ENCODE data around the gene GRIA2. TPM values are rescaled to one million over a fixed set of nuclear protein-coding genes. Genes with fewer than 3 reads are reported as not detected.

The GRIA2 gene
- polyA plus RNA-seq, 3 donors, result not detected

DNA sequence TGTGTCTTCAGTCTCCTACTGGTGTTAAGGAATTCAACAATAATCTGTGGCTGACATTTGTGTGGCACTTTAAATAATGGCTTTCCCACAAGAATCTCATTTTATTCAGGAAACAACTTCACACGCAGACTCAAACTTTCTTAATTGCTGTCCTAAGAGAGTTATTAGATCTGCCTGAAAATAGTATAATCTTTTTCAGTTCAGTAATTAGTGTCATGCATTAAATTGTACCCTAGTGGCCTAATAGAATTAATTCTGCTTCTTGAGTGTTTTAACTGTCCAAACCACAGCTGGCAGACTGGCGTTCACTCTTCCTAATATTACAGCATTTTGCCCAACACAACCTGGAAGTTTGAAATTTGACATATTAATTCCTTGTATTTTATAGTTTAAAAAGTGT is 107.1 kb downstream of the GRIA2 start:
- intact Hi-C loops (cut with micrococcal nuclease), result no loop called here
- no peaks in the 10 kb centered on the region for H3K27me3 ChIP-seq (ENCODE audit: control insufficient read depth in 2 of 2, insufficient read depth in 2 of 2, low read length in 2 of 2)
- no peaks in the 10 kb centered on the region for H3K4me1 Mint-ChIP-seq

DNA sequence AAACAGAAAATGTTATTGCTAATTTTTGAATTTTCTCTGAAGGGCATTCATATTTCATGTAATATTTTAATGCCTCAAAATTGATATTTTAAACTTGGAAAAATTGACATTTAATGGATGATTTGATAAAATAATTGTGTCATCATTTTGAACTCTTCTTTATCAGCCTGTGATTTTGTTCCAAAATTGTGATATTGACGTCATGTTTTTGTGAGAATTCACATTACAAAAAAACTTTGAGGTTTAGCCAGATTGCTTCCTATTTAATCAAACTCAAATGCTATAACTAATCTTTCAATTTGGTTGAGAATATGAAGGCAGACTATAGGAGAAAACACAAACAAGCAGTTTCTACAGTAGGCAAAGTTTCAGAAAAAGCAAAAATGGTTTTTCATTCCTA is 137.4 kb downstream of the GRIA2 start:
- Mint-ChIP-seq H3K4me3 (no peak overlapping the region), H3K4me1 (no peaks in the 10 kb centered on the region), H3K36me3 (no peaks in the 10 kb centered on the region), H3K27me3 (ENCODE audit: low read depth in 3 of 3) (no peaks in the 10 kb centered on the region), H3K9me3 (peaks cover 2 to 8% (median 3%) of the 10 kb centered on the region in 7 donors), H3K27ac (no peak overlapping the region)
- no peaks in the 10 kb centered on the region for H4K20me1 ChIP-seq (ENCODE audit: insufficient read depth, low read length)
- intact Hi-C loops (cut with micrococcal nuclease), result no loop called here
- no peak overlapping the region for H3K4me2 ChIP-seq (replicated peaks; ENCODE audit: extremely low read depth, low read length, poor library complexity, severe bottlenecking)
- H3K27me3 ChIP-seq (ENCODE audit: control insufficient read depth in 2 of 2, insufficient read depth in 2 of 2, low read length in 2 of 2), result no peaks in the 10 kb centered on the region
- H3K9me3 ChIP-seq (replicated peaks in 1 of 2; ENCODE audit: control insufficient read depth in 1 of 2, insufficient read depth in 1 of 2, low read length in 2 of 2), result peaks cover 0 to 5% of the 10 kb centered on the region in 2 donors
- no peak overlapping the region for H3K27ac ChIP-seq (ENCODE audit: low read depth in 1 of 2, low read length in 2 of 2)
- TF ChIP-seq, protein P1, sequence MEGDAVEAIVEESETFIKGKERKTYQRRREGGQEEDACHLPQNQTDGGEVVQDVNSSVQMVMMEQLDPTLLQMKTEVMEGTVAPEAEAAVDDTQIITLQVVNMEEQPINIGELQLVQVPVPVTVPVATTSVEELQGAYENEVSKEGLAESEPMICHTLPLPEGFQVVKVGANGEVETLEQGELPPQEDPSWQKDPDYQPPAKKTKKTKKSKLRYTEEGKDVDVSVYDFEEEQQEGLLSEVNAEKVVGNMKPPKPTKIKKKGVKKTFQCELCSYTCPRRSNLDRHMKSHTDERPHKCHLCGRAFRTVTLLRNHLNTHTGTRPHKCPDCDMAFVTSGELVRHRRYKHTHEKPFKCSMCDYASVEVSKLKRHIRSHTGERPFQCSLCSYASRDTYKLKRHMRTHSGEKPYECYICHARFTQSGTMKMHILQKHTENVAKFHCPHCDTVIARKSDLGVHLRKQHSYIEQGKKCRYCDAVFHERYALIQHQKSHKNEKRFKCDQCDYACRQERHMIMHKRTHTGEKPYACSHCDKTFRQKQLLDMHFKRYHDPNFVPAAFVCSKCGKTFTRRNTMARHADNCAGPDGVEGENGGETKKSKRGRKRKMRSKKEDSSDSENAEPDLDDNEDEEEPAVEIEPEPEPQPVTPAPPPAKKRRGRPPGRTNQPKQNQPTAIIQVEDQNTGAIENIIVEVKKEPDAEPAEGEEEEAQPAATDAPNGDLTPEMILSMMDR (IDR thresholded peaks at IDR 0.05), result no peak
- H2AFZ ChIP-seq (ENCODE audit: insufficient read depth, low read depth, low read length, poor library complexity, severe bottlenecking), result no peak overlapping the region
- H3K4me1 ChIP-seq (ENCODE audit: control insufficient read depth in 1 of 2, insufficient read depth in 2 of 2, low read length in 2 of 2), result no peaks in the 10 kb centered on the region
- DNase-seq, result no peak
- no peak overlapping the region for H3K4me3 ChIP-seq (replicated peaks in 1 of 3; ENCODE audit: low read depth in 2 of 3, low read length in 3 of 3)
- H3K36me3 ChIP-seq (replicated peaks in 1 of 2; ENCODE audit: control insufficient read depth in 1 of 2, insufficient read depth in 2 of 2, low read length in 2 of 2), result no peaks in the 10 kb centered on the region
- WGBS (ENCODE audit: insufficient coverage), result no CpG with 5 or more reads among the region's 1 CpG
- no peak overlapping the region for H3K9ac ChIP-seq (ENCODE audit: insufficient read depth, low read length, poor library complexity, severe bottlenecking)
- no peaks in the 10 kb centered on the region for H3K79me2 ChIP-seq (ENCODE audit: insufficient read depth, low read length)

More for the DNA sequence above, 107.1 kb downstream of the GRIA2 start:
- Histone ChIP-seq H3K4me3 (replicated peaks in 1 of 3; ENCODE audit: low read depth in 2 of 3, low read length in 3 of 3) (no peak overlapping the region), H3K4me1 (ENCODE audit: control insufficient read depth in 1 of 2, insufficient read depth in 2 of 2, low read length in 2 of 2) (no peaks in the 10 kb centered on the region), H3K4me2 (replicated peaks; ENCODE audit: extremely low read depth, low read length, poor library complexity, severe bottlenecking) (no peak overlapping the region), H3K36me3 (replicated peaks in 1 of 2; ENCODE audit: control insufficient read depth in 1 of 2, insufficient read depth in 2 of 2, low read length in 2 of 2) (no peaks in the 10 kb centered on the region), H3K79me2 (ENCODE audit: insufficient read depth, low read length) (no peaks in the 10 kb centered on the region), H3K9me3 (replicated peaks in 1 of 2; ENCODE audit: control insufficient read depth in 1 of 2, insufficient read depth in 1 of 2, low read length in 2 of 2) (no peaks in the 10 kb centered on the region), H2AFZ (ENCODE audit: insufficient read depth, low read depth, low read length, poor library complexity, severe bottlenecking) (no peak overlapping the region), H3K9ac (ENCODE audit: insufficient read depth, low read length, poor library complexity, severe bottlenecking) (no peak overlapping the region), H3K27ac (ENCODE audit: low read depth in 1 of 2, low read length in 2 of 2) (no peak overlapping the region), H4K20me1 (ENCODE audit: insufficient read depth, low read length) (no peaks in the 10 kb centered on the region)
- TF ChIP-seq, protein P1 (IDR thresholded peaks at IDR 0.05), result no peak
- H3K27ac Mint-ChIP-seq, result no peak overlapping the region
- H3K4me3 Mint-ChIP-seq, result no peak overlapping the region
- H3K36me3 Mint-ChIP-seq, result no peaks in the 10 kb centered on the region
- no peak for DNase-seq
- WGBS (ENCODE audit: insufficient coverage), result no CpG with 5 or more reads among the region's 2 CpGs
- peaks cover 0 to under 1% (median 0%) of the 10 kb centered on the region in 3 donors for H3K27me3 Mint-ChIP-seq (ENCODE audit: low read depth in 3 of 3)
- H3K9me3 Mint-ChIP-seq, result peaks cover 0 to 4% (median 0%) of the 10 kb centered on the region in 7 donors
